ENCODE measurements around the gene MSANTD3.

GRCh38 chr9:100474082-100474923 lies 47.4 kb downstream of the MSANTD3 start:
- no peak for TF ChIP-seq POLR2AphosphoS5 (IDR thresholded peaks at IDR 0.05)
- TF ChIP-seq CTCF (IDR thresholded peaks at IDR 0.05), result no peak
